Heart left ventricle (tissue), 16 donors: Measurements from ENCODE around the gene PRPS1. TPM values are rescaled to one million over a fixed set of nuclear protein-coding genes. Genes with fewer than 3 reads are reported as not detected.

ENCODE experiments used
- ATAC-seq, 4 donors: fragments of 200-7000 bp; cut with Tn5 transposase; one replicate each; pipeline ENCODE4 v1.9.1; 2020 to 2022; ENCODE audit warnings: moderate library complexity in 4 of 4, mild to moderate bottlenecking in 3 of 4, moderate number of reproducible peaks in 1 of 4
- DNase-seq, 5 donors: peaks; one replicate each; pipeline ENCODE4 v3.0.0-alpha.2; 2020
- H3K27ac ChIP-seq, 12 donors: fragments of 200-600 bp; sonication (generic) in 4 of 12; one replicate each; pipeline versions ENCODE4 v1.5.0 to v1.8.0; 2016 to 2022; ENCODE audit warnings: mild to moderate bottlenecking in 2 of 12
- H3K27me3 ChIP-seq, 9 donors: fragments of 200-600 bp; sonication (generic) in 2 of 9; one replicate each; pipeline versions ENCODE4 v1.5.1 to v1.8.0; 2016 to 2022; ENCODE audit warnings: mild to moderate bottlenecking in 3 of 9
- H3K36me3 ChIP-seq, 9 donors: fragments of 200-600 bp; sonication (generic) in 2 of 9; one replicate each; pipeline versions ENCODE4 v1.5.0 to v1.8.0; 2018 to 2022; ENCODE audit warnings: mild to moderate bottlenecking in 2 of 9
- H3K4me1 ChIP-seq, 12 donors: fragments of 200-600 bp; sonication (generic) in 4 of 12; one replicate each; pipeline versions ENCODE4 v1.5.0 to v1.8.0; 2016 to 2022; ENCODE audit warnings: mild to moderate bottlenecking in 3 of 12
- H3K4me3 ChIP-seq, 12 donors: fragments of 200-600 bp; sonication (generic) in 4 of 12; one replicate each; pipeline versions ENCODE4 v1.5.0 to v1.8.0; 2017 to 2022; ENCODE audit warnings: mild to moderate bottlenecking in 9 of 12, moderate library complexity in 4 of 12
- H3K9me3 ChIP-seq, 12 donors: fragments of 200-600 bp; sonication (generic) in 4 of 12; one replicate each; pipeline versions ENCODE4 v1.5.0 to v1.8.0; 2016 to 2022; ENCODE audit warnings: mild to moderate bottlenecking in 1 of 12
- POLR2A ChIP-seq, 2 donors: fragments of 450-650 bp; IDR thresholded peaks; one replicate each; pipeline ENCODE4 v1.6.1; 2017; ENCODE audit warnings: antibody characterized with exemption in 2 of 2, mild to moderate bottlenecking in 2 of 2, moderate library complexity in 2 of 2
- WGBS, 4 donors: extraction: QIAGEN DNeasy Blood & Tissue Kit in 2 of 4; methylation state at CpG; one replicate each; pipeline versions ENCODE4 v1.1.5 to v1.1.7; 2013 to 2018; 5-methylcytosine and 5-hydroxymethylcytosine counted together
- intact Hi-C, 10 donors: fragments of 100-400 bp; cut with DNase I; formaldehyde crosslinking; loops; one replicate each; pipeline versions ENCODE4 v1.11.1 to v1.14.2; 2022
- polyA plus RNA-seq, 2 donors: library from polyadenylated mRNA; stranded (reverse); fragments of 200-250 nt; gene quantifications; one replicate each; pipeline ENCODE4 v1.2.3, GENCODE V29; 2013
- total RNA-seq, 9 donors: library from RNA; depleted of rRNA in 2 of 9; stranded (reverse); fragments of >200 nt in 2 of 9; fragmentation: NEBNext Ultra II Directional in 3 of 9; extraction: Animal tissue kit (Norgen Biotek cat#: 25700) in 3 of 9; gene quantifications; one replicate each; pipeline versions ENCODE4 v1.1.0 to v1.2.4, GENCODE V29; 2016 to 2023
- TF ChIP-seq, protein P1 (sequence below), 12 donors: fragments of 200-600 bp; sonication (generic) in 4 of 12; IDR thresholded peaks; one replicate each; pipeline versions ENCODE4 v1.5.0 to v1.8.0; 2018 to 2022; ENCODE audit warnings: antibody characterized with exemption in 12 of 12, mild to moderate bottlenecking in 5 of 12
- donor health status: ischemic (EF 13 %, LVEDD 7.1; RV severe dilation, severe dysfunction).
- donor health status: healthy with polysubstance abuse.
- donor health status: DM: no; HTN: yes; CAD: no.
- donor health status: DM: no; HTN: no; CAD: no.
- donor health status: ischemic (EF 25% LVEDD 6.9; RV normal size, moderate dysfunction).
- donor health status: ischemic (EF 25% LVEDD 5.7; RV mildly dilated, moderate dysfunction).
- donor health status: healthy.
- donor health status: DM: yes; HTN: yes; CAD: no.
- donor health status: ischemic (EF 35%, LVEDD 5.7; RV mildly dilated, moderate dysfunction).
- donor health status: nonischemic (EF 11% LVEDD 7.7; RV severe dilation, severe dysfunction).
- donor health status: DM: yes; HTN: yes; CAD: no.
- donor health status: PGD.
- donor health status: ischemic (EF 29% LVEDD 5.4; RV normal size, mild dysfunction).
- donor health status: nonischemic (EF 23%, LVEDD 6.1; RV moderate dilation, normal function).

The PRPS1 gene
- total and polyA plus RNA-seq, 11 donors: 7.2 to 41.0 (median 25.0) TPM

DNA sequence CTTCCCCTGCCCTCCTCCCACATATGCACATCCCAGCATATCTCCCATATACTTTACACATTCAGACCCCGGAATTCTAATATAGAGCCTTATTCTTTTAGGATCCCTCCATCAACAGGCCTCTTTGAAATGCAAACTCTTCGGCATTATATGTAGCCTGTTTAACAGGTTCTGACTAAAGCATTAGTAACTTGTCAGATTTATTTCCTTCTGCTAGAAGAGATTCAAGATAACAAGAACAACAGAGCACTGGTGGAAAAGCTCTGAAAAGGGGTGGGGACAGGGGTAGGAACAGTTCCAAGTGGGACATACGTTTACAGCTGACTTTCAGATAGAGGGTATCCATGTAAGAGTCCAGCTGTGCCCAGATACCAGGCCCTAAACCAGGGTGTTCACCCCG, 31.7 kb upstream of the PRPS1 start:
- DNase-seq (no peak), ATAC-seq (no peak)
- intact Hi-C loops: no loop called here
- H3K4me1 ChIP-seq: no peaks in the 10 kb centered on the region
- no peaks in the 10 kb centered on the region for H3K36me3 ChIP-seq
- no peaks in the 10 kb centered on the region for H3K9me3 ChIP-seq
- TF ChIP-seq, protein P1, sequence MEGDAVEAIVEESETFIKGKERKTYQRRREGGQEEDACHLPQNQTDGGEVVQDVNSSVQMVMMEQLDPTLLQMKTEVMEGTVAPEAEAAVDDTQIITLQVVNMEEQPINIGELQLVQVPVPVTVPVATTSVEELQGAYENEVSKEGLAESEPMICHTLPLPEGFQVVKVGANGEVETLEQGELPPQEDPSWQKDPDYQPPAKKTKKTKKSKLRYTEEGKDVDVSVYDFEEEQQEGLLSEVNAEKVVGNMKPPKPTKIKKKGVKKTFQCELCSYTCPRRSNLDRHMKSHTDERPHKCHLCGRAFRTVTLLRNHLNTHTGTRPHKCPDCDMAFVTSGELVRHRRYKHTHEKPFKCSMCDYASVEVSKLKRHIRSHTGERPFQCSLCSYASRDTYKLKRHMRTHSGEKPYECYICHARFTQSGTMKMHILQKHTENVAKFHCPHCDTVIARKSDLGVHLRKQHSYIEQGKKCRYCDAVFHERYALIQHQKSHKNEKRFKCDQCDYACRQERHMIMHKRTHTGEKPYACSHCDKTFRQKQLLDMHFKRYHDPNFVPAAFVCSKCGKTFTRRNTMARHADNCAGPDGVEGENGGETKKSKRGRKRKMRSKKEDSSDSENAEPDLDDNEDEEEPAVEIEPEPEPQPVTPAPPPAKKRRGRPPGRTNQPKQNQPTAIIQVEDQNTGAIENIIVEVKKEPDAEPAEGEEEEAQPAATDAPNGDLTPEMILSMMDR (IDR thresholded peaks at IDR 0.05): no peak
- no peak for TF ChIP-seq POLR2A (IDR thresholded peaks at IDR 0.05)
- peaks cover 0 to 24% (median 0%) of the 10 kb centered on the region in 9 donors for H3K27me3 ChIP-seq
- no peak overlapping the region for H3K4me3 ChIP-seq
- no peak overlapping the region for H3K27ac ChIP-seq
- 54 to 73% (median 62%) methylated on average over 4 of the region's 4 CpGs for WGBS, 4 donors

DNA sequence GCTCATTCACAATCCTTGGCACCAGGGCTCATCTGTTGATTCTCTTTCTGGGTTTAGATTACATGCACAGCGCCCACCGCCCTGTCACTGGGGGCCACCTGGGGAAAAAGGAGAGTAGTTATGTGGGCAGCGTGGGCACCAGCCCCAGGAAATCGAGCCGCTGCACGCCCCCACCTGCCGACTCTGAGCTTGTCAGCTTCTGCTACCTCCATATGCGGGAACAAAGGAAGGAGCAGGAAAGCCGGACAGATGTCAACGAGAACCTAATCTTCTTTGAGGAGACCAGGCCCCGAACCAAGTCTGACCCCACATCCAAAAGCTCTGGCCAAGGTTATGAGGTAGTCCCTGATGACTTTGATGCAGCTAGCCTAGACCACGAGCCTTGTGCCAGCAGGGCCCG, 31.0 kb upstream of the PRPS1 start:
- no peak for DNase-seq
- WGBS, 4 donors: 84 to 95% (median 92%) methylated on average over 11 to 13 of the region's 13 CpGs

DNA sequence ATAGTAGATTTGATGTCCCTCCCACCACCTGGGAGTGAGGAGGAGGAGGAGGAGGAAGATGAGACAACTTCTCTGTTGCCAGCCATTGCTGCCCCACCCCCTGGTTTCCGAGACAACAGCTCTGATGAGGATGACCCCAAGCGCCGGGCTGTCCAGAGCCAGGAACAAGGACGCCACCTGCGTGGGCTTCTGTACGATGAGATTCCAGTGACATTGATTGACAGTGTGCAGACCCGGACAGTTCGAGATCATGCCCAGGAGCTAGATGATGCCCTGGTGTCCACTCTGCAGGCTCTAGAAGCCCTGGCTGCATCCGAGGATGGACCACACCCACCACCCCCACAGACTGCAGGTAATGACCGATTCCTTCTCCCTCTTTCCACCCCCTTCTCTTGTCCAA, 30.5 kb upstream of the PRPS1 start:
- WGBS, 4 donors: 81 to 95% (median 92%) methylated on average over 8 to 10 of the region's 10 CpGs
- H3K4me3 ChIP-seq: no peak overlapping the region
- DNase-seq: no peak
- no peaks in the 10 kb centered on the region for H3K9me3 ChIP-seq
- peaks cover 0 to 24% (median 0%) of the 10 kb centered on the region in 9 donors for H3K27me3 ChIP-seq
- intact Hi-C loops: no loop called here
- no peak overlapping the region for H3K27ac ChIP-seq
- no peaks in the 10 kb centered on the region for H3K4me1 ChIP-seq
- no peaks in the 10 kb centered on the region for H3K36me3 ChIP-seq
- TF ChIP-seq, protein P1 (IDR thresholded peaks at IDR 0.05): no peak
- TF ChIP-seq POLR2A (IDR thresholded peaks at IDR 0.05): no peak
- ATAC-seq: no peak

More for the DNA sequence above, 31.0 kb upstream of the PRPS1 start:
- Histone ChIP-seq H3K27me3 (peaks cover 0 to 24% (median 0%) of the 10 kb centered on the region in 9 donors), H3K27ac (no peak overlapping the region), H3K4me1 (no peaks in the 10 kb centered on the region), H3K4me3 (no peak overlapping the region), H3K36me3 (no peaks in the 10 kb centered on the region), H3K9me3 (no peaks in the 10 kb centered on the region)
- no peak for ATAC-seq
- TF ChIP-seq POLR2A (IDR thresholded peaks at IDR 0.05): no peak
- TF ChIP-seq, protein P1 (IDR thresholded peaks at IDR 0.05): no peak
- intact Hi-C loops: no loop called here

DNA sequence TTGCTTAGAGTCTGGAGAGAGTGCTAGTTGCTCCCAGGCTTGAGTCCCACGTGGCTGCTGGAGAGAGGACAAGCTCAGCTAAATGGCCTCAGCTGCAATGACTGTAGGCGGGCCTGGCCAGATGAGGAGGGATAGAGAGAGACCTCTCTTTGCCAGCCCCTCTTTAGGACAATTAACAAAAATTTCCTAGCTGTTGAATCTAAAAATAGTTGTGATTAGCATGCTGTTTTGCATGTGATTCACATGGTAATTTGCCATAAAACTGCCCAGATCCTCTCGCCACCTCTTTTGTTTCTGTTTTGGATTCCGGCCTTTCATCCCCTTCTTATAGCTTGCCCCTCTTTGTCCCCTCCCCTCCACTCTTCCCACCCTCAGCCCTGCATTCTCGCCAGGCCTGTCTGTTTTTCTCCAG, 28.9 kb upstream of the PRPS1 start:
- ATAC-seq: no peak
- 64 to 83% (median 75%) methylated on average over 5 of the region's 5 CpGs for WGBS, 4 donors
- DNase-seq: no peak
- H3K27me3 ChIP-seq: peaks cover 0 to 23% (median 0%) of the 10 kb centered on the region in 9 donors
- no peaks in the 10 kb centered on the region for H3K36me3 ChIP-seq
- intact Hi-C loops: no loop called here
- no peaks in the 10 kb centered on the region for H3K9me3 ChIP-seq
- H3K27ac ChIP-seq: no peak overlapping the region
- no peak overlapping the region for H3K4me3 ChIP-seq
- no peaks in the 10 kb centered on the region for H3K4me1 ChIP-seq
- TF ChIP-seq, protein P1 (IDR thresholded peaks at IDR 0.05): no peak
- TF ChIP-seq POLR2A (IDR thresholded peaks at IDR 0.05): no peak
